ENCODE results near the gene PYY.
"Not testable (repeated sequence)": the region's sequence is repeated elsewhere in the genome, so short reads cannot be mapped to it uniquely, and the experiment has no call there.

GRCh38 chr17:43939452-43939851, 14.3 kb downstream of the PYY start:
- TF ChIP-seq YY1 (IDR thresholded peaks at IDR 0.05; ENCODE audit: insufficient read depth, insufficient read length); SUZ12 (IDR thresholded peaks at IDR 0.05; ENCODE audit: extremely low read depth, insufficient read depth, insufficient read length): not testable (repeated sequence)
